HUDEP-2 (cell line): ENCODE measurements around the gene NRXN3.
"Not testable (repeated sequence)": the region's sequence is repeated elsewhere in the genome, so short reads cannot be mapped to it uniquely, and the experiment has no call there.

Experiments
- DNase-seq, 76 experiments: peaks; one replicate each; lab custom pipeline; 2025; ENCODE audit not compliant: unreplicated experiment in 76 of 76; lab: John Stamatoyannopoulos, UW

NRXN3 gene

DNA sequence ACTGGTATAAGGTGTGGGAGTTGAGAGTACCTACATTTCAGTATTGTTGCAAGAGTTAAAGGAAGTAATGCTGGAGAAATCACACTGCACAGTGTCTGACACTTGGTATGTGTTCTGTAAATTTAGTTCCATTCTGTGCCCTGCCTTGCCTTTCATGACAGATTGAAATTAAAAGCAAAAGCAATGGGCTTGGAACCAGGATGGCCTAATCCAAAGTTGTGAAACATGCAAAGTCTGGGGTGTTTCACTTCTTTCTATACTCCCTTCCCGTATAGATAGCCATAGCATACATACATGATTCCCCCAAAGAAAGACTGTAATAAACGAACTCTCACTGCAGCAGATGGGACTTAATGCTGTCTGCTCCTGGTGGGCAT, 281.1 kb downstream of the NRXN3 start:
- no peak for DNase-seq

DNA sequence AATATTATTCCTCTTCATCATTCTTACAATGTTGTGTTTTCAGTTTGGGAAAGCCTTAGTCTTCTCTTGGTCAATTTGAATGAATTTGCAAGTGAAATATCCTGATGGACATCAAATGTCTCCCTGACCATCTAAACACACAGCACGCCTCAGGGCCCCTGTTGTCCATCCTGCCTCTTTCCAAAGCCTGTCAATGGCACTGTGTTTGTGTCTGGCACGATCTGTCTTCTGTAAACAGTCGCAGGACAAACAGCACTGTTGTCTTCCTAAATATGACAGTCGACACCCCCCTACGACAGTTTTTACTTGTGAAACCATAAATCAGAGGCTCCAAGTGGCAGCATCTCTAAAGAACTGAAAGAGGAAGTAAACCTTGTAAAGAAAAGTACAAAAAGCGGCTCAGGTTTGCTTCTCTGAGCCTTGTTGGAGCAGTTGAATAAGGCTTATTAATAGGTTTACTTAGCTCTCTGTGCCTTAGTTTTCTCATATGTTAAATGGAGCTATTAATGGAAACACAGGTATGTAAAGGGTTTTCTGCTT, 285.8 kb downstream of the NRXN3 start:
- no peak for DNase-seq

DNA sequence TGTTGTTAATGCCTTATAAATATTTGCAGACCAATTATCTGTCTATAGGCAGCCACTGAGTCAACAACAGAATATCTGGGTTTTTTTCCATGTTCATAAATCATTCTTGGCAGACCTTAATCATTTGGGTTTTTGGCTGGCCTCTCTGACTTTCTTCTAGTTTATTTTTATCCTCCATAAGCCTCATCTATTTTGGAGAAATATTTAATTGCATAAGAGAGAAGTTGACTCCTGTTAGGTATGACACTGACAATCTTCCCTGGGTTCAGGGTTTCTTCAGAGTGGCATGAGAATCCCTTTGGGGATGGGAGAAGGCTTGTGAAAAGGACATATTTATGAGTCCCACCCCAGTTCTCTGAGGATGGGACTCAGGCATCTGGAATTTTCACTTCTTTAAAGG, 299.8 kb downstream of the NRXN3 start:
- DNase-seq, result no peak

DNA sequence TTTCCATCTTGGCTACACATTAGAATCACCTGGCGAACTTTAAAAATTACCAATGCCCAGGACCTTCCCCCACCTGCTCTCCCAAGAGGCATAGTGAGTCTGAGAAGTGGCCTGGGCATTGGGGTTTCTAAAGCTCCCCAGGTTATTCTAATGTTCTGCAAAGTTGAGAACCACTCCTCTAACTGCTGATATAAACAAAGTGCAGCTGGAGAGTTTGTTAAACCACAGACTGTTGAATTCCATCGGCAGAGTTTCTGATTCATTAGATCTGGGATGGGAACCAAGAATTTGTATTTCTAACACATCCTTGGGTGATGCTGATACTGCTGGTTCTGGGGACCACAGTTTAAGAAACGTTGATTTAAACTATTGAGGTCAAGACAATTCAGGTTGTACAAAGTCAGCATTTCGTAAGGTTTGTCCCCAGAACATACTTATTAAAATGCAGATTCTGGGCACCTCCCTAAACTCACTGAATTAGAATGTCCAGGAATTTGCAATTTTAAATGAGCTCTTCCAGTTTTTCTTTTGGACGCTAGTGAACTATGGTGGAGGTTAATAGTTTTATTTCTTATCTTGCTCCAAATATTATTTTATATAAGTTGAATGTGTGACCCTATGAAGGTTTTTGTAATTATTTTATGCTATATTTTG, 309.1 kb downstream of the NRXN3 start:
- no peak for DNase-seq

DNA sequence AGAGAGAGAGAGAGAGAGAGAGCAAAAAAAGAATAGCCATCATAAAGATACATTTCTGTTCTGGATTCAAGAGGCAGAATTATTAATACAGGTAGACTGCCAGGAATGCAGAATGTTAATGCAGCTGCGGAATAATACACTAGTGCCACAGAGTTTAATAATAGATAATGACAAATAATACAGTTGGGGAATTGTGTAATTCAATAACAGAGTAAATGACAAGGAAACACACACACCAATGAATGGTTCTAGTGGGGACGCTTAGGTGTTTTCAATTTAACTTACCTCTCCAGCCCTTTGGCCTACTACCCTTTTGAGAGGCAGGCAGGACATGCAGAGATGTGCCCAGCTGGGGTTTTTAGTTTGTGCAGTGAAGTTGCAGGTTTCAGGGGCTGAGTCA, 313.9 kb downstream of the NRXN3 start:
- DNase-seq, result no peak

DNA sequence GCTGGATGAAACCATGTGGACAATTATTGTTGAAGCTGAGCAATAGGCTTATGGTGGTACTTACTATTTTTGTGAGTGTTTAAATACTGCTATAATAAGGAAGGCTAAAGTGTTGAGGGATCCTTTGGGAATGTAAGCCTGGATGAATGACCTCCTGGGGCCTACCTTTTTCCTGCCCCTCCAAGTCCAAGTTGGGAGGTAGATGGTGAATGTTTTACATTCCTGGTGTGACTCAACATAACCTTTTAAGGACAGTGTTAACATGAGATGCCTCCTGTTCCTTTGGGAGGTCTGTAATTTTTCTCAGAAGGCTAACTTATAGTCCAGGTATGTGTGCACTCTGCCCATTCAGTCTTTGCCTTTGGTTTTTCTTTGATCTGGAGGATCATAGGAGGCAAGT, 315.9 kb downstream of the NRXN3 start:
- no peak for DNase-seq

DNA sequence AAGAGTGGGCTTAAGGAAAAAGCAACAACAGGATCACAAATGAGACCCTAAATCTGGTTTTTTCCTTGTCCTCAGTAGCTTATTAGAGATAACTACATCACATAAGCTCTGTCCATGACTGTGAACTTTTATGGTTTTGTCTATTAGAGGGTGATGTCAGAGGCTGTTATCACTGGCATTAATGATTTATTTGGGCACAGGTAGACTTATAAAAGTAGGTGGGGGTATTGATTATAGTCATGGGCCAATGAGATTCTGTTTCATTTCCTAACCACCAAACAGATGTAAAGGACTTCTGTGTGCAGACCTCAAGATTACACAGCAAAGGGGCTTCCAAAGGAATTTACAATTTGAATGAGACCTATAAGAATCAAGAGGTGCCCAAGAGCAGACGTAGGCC, 316.4 kb downstream of the NRXN3 start:
- DNase-seq, result no peak

DNA sequence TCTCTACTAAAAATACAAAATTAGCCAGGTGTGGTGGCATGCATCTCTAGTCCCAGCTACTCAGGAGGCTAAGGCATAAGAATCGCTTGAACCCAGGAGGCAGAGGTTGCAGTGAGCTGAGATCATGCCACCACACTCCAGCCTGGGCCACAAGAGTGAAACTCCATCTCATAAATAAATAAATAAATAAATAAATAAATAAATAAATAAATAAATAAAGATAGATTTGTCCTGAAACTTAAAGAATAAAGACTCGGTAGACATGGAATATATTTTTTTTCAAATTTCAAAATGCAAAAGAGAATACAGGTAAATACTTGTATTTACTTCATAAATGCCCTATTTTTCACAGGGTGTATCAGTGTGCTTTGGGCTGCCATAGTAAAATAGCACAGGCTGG, 317.4 kb downstream of the NRXN3 start:
- not testable (repeated sequence) for DNase-seq

DNA sequence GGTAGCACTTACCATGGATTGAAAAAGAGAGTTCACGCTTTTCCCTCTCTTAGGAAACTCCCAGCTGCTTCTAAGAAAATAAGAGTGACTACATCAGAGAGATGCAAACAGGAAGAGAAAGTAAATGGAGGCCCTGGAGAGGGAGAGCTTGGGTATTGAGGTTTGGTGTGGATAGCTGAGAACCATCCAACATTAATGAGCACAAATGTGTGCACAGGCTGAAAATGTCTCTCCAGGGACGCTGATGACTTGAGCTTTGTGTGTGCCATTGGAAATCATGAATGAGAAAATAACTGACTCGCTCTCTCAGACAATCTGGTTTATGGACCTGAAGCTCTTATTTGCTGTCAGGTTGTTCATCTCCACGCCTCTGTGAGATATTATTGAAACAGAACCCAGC, 318.8 kb downstream of the NRXN3 start:
- DNase-seq, result no peak

DNA sequence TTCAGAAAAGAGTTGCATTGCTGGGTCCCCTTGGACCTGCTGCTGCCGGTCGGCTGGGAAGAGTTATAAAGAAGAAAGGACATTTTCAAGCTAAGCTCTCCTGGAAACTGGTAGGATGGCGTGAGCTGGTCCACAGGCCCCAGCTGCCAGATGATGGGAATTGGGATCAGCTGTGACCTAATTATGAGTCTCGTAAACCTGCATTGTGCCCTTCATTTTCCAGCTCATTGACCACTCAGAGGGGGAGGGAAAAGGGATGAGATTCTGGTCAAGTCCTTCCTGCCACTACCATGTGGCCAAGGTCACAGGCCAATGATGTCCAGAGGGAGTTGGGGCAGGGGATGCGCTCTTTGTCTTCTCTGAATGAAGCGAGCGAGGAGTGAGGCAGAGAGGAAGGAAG, 320.9 kb downstream of the NRXN3 start:
- DNase-seq, result no peak

DNA sequence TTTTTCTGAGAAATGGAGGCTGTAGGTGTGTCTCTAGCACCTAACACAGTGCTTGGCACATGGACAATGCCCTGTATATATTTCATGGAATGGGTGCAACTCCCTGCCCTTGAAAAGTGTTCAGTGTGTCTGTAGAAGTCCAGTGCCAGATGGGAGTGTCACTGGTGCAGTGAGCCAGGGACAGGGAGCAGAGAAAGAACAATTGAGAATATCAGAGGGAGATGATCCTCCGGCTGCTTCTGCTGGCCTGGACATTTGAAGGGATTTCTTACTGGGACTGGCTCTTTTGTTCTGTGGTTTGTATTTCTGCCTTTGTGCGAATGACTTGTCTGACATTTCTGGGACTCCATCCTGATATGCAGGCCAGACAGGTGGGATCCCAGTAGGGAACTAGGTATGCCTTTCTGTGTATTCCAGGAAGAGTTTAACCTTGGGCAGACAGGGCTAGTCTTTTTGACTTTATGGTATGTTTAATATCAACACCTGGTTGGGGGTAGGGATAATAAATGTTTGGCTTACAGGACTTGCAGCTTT, 328.0 kb downstream of the NRXN3 start:
- no peak for DNase-seq

DNA sequence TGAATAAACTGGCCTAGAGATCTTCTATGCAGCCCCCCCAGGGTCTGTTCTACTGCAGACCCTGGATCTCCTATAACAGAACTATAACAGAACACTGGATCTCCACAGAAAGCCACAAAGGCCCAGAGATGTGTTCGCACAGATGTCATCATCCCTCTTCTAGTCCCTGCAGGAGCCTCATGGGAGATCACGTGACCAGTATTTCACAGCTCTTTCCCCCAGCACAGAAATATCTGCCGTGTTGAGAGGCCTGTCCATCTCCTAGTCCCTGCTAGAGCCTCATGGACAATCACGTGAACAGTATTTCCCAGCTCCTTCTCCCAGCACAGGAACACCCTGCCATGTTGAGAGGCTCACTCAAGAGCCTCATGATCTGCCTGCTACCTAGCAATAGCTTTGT, 331.7 kb downstream of the NRXN3 start:
- no peak for DNase-seq

DNA sequence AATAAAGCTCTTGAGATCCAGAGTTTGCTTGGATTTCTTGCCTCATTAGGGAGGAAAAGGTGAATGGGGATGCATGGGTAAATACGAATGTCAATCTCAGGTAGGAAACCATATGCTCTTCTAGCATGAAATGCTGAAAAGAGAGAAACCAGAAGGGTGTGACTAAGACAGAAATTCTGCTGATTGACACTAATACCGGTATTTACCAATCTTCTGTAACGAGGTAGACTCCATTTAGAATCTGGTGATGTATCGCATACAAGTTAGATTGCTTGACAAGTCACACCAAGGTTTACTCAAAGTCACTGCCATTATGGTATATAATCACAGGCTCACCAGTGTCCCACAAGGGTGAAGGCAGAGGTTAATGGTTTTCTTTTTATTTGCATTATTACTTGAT, 337.9 kb downstream of the NRXN3 start:
- DNase-seq, result no peak

DNA sequence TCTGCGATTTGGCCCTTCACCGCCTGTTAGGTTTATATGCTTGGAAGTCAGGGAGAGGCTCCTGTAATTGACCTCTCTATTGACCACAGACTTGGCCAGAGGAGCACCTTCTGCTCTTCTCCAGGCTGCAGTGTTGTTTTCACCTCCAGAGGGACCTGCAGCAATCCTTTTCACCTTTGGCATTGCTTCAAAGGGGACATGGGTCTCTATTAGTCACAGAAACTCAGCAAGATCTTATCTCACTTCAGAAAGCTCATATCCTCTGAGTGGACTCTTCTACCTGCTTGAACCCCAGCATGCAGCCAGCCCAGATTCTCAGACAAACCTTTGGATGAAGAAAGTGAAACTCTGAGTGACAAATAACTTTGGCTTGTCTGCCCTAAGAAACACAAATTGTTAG, 339.3 kb downstream of the NRXN3 start:
- no peak for DNase-seq

DNA sequence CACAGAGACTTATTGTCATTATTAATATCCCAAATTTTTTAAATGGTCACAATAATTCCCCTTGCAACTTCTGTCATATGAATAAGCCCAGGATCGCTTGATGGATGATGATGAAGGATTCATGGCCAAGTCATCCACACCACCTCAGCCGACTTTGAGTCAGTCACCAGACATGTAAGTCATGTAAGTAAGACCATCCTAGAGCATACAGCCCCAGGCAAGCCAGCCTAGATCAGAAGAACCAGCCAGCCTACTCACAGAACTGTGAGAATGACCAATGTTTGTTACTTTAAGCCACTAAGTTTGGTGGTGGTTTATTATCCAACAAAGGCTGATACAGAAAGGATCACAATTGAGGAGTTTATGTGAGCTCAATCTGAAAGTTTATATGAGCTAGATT, 341.8 kb downstream of the NRXN3 start:
- no peak for DNase-seq

DNA sequence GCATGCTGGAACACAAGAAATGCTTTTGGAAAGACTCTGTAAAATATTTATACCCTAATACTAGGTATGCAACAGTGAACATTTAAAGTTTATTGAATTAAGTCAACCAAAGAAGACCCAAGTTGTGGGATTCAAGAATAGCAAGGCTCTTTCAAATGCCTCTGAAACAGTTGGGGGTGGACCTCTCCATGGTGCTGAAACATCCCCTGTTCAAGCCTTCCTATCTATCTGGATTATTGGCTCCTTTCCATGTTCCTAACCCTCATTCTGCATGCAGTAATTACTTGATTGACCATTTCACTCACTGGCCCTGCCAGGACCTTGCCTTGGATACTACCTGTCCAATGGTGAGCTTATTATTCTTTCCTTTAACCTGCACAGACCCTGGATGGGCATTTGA, 349.7 kb downstream of the NRXN3 start:
- peak in 36 of 76 experiments; percentile 0 to 40 (median 8) for DNase-seq

DNA sequence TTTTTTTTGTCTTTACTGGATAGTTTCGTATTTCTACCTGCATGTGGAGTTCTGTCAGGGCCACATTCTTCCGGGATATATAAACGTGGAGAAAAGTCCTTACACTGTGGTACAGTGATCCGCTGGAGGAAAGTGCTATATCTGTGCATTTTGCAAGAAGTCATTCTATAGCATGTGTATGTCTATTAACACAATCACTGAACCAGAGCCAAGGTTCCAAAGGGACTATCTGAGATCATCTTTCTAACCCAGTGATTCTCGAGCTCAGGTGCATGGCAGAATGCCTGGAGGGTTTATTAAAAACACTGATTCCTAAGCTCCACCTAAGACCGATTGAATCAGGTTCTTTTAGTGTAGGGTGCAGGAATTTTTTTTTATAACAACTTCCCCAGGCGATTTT, 354.0 kb downstream of the NRXN3 start:
- no peak for DNase-seq

DNA sequence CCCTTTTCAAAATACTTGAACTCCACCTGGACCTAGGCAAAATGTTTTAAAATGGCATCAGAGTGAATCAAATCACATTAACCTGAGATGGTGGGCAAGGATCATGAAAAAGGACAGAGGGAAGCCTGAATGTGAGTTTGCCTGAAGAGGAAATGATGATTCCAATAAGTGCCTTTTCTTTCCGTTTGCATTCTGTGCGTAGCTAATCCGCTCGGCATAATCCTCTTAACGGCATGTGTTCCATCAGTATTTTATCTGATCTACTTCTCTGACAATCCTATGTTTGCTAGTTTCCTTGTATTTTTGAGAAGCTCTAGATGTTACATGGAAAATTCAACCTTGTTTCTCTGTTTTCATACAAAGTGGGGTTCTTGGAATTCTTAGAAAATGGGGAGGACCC, 354.6 kb downstream of the NRXN3 start:
- no peak for DNase-seq

DNA sequence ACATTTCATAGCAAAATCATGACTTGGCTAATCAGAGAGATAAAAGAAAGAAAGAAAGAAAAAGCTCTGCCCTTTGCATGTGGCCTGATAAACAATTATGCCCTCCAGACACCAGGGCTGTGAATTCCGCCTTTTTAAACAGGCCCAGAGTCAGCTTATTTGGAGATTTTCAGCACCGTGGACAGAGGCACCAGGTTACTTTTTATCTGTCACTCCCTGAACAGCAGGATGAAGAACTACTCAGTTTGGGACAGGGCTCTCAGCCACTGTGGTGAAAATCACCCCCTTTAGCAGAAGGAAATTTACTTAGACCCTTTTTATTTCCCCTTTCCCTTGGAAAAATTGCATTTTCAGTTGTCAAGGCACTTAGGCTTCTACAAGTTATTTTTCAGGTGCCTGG, 359.9 kb downstream of the NRXN3 start:
- DNase-seq, result peak in 30 of 76 experiments; percentile 0 to 37 (median 10)

DNA sequence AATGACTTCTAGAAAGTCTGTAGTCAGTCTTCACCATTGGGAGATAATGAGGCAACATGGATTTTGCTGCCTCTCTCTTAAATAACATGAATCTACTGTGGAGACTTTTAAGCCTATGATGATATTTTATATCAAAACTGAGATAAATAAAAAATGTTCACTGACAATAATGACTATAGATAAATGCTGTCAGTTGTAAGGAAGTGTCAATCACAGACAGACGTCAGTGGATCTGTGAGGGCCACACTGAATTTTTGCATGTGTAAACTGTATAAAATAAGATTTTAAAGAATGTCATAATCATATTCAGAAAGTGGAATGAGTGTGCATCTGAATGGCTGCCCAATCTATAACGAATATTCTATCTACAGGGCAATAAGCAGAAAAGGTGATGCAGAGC, 364.0 kb downstream of the NRXN3 start:
- DNase-seq, result no peak

DNA sequence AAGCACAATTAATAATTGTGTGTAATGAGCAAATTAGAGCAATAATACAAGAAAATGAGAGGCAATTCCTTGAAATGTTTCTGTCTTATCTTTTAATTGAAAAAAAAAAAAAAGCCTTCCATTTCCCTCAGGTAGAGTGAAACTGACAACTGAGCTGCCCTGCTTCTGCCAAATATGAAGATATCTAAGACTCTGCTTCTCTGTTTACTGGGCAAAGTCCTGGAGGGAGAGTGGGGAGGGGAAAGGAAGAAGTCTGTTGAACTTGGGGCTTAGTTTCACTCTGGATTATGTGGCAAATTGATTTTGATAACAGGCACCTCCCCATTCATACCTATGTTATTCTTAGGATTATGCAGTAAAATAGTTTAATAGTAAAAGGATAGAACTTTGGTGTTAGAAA, 364.9 kb downstream of the NRXN3 start:
- no peak for DNase-seq

DNA sequence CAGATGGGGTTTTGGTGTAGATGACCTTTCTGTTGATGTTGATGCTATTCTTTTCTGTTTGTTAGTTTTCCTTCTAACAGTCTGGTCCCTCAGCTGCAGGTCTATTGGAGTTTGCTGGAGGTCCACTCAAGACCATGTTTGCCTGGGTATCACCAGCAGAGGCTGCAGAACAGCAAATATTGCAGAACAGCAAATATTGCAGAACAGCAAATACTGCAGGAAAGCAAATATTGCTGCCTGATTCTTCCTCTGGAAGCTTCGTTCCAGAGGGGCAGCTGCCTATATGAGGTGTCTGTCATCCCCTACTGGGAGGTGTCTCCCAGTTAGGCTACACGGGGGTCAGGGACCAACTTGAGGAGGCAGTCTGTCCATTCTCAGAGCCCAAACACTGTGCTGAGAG, 371.6 kb downstream of the NRXN3 start:
- not testable (repeated sequence) for DNase-seq

DNA sequence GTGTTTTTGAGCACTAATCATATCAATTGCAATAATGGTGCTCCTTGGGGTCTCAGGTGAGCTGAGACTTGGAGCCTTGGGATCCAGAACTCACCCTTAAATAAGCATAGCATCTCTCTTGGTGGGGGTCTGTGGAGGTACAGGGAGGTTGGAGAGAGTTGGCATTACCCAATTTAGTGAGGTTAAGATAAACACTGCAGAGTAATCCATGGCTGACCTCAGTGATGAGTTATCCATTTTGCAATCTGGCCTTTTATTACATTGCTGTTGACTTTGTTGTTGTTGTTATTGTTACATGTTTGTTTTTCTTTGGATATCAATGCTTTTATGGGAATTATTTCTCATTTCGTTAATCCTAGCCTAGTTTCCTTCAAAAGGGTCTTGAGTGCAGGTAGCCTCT, 373.3 kb downstream of the NRXN3 start:
- DNase-seq, result no peak
